ENCODE results near the gene PTPN1.
"Not testable (repeated sequence)": the region's sequence is repeated elsewhere in the genome, so short reads cannot be mapped to it uniquely, and the experiment has no call there.

PTPN1 gene

DNA sequence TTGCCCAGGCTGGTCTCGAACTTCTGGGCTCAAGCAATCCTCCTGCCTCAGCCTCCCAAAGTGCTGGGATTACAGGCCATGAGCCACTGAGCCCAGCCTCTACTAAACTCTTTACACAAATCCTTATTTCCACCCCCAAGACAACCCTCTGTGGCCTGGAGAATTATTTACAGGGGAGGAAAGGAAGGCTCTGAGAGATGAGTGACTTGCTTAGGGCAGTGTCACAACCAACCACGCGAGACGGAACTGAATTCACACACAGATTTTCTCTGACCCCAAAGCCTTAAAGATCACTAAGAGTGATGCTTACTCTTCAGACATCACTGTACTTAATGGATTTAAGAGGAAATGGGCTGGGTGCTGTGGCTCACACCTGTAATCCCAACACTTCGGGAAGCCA is 95.0 kb downstream of the PTPN1 start:
- no peak for DNase-seq

GRCh38 chr20:50607436-50607835 is 97.3 kb downstream of the PTPN1 start:
- DNase-seq: no peak

- DNase-seq: no peak
Measured at GRCh38 chr20:50607850-50608749, 97.9 kb downstream of the PTPN1 start.

DNA sequence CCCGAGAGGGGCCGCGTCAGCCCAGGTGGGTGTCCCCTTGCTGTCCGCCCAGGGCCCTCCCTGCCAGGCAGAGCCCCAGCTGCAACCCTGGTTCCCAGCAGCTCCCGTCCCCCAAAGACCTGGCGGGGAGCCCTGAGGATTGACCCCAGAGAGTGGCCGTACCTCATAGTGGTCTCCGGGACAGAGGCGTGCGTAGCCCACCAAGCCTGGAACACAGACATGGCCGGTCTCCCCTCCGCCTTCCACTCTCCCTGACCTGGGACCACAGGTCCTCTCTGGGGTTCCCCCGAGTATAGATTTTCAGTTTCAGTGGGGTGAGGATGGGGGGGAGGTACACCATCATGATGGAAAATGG is 98.5 kb downstream of the PTPN1 start:
- DNase-seq: no peak

GRCh38 chr20:50609438-50609989 is 99.3 kb downstream of the PTPN1 start:
- no peak for DNase-seq

DNA sequence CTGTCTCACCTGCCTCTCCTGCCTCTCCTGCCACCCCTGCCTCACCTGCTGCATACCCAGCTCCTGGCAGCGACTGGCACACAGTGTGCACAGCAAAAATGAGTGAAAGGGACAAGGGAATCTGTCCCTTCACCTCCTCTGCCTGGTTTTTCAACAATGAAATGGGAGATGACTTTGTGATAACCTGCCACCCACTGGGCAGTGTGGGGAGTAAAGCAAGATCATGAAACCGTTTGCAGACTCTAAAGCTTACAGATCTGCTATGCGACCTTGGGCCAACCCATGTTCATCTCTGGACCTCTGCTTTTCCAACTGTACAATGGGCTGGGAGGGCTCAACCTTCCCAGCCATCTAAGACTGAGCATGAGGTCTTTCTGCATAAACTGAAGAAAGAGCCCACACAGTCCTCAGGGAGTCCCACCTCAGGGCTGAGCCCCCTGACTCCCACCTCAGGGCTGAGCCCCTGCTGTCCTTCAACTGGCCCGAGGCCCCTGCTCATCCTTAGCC is 100.1 kb downstream of the PTPN1 start:
- no peak for DNase-seq

GRCh38 chr20:50611128-50611810 is 101.1 kb downstream of the PTPN1 start:
- DNase-seq: no peak

DNA sequence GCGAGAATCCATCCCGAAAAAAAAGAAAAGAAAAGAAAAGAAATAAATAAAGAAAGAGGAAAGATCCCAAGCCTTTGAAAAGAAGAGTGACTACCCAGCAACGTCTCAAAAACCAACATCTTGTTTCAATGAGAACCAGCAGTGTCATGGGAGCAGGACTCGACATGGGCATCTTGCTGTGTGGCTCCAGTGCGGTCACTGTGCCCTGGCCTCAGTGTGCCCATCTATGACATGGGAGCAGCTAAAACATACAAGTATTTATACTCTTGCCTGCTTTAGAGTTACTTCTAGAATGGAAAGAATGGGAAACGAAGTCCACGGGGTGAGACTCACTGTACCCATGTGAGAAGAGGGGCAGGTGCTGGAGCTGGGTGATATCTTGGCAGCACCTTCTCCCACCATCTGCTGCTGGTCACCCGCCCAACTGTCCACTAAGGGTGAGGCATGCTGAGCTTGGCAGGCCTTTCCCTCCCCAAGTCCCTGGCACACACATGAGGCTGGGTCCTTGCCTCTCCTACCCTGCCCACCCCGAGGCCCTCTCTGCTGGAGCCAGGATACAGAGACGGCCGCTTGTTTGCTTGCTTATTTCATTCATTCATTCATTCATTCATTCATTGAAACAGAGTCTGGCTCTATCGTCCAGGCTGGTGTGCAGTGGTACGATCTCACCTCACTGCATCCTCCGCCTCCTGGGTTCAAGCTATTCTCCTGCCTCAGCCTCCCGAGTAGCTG is 103.4 kb downstream of the PTPN1 start:
- no peak for DNase-seq

DNA sequence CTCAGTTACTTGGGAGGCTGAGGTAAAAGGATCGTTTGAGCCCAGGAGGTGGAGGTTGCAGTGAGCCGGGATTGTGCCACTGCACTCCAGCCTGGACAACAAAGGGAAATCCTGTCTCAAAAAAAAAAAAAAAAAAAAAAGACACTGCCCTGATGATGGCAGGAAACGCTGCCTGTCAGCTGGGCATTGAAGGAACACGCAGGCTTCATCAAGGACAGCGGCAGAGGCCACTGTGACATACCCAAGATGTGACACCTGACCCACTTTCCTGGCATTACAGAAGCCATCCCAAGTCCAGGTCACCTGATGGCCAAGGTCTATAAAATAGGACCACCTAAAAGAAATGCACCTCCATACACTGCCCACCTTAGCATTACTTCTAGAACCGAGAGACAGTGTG is 105.2 kb downstream of the PTPN1 start:
- no peak for DNase-seq

GRCh38 chr20:50617022-50617421 is 106.8 kb downstream of the PTPN1 start:
- DNase-seq: no peak

GRCh38 chr20:50618537-50618936 is 108.4 kb downstream of the PTPN1 start:
- DNase-seq: no peak

- DNase-seq: not testable (repeated sequence)
Measured at GRCh38 chr20:50620459-50620858, 110.3 kb downstream of the PTPN1 start.

GRCh38 chr20:50621068-50621665 is 111.0 kb downstream of the PTPN1 start:
- no peak for DNase-seq

GRCh38 chr20:50624351-50625016 is 114.3 kb downstream of the PTPN1 start:
- no peak for DNase-seq

DNA sequence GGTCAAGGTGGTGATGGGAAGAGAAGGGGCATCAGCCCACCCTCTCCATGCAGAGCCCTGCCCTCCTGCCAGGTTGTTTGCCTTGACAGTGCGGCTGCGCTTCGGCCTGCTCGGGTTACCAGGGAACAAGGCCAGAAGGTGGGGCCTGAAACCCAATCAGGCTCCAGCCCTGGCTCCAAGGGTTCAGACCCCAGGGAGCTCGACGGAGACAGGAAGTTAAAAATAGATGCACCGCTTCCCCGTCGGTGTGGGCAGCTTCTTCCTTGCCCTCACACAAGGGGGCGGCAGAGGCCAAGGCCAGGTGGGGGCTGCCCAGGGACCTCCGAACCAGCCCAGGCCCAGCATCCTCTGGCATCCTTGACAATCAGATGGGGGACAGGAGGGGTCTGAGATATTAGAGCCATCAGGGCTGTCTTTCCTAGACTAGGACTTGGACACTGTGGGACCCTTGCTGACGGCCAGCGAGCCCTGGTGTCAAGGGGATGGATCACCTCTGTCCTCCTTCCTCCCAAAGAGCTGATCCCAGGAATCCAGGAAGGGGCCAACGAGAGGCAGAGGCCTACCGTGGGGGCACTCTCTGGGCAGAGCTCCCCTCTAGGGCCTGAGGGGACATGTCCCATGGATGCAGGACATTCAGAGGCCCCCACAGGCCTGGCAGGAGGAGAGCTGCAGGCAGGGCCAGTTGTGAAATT is 115.9 kb downstream of the PTPN1 start:
- DNase-seq: no peak

- DNase-seq: no peak
Measured at GRCh38 chr20:50627747-50628146, 117.6 kb downstream of the PTPN1 start.

DNA sequence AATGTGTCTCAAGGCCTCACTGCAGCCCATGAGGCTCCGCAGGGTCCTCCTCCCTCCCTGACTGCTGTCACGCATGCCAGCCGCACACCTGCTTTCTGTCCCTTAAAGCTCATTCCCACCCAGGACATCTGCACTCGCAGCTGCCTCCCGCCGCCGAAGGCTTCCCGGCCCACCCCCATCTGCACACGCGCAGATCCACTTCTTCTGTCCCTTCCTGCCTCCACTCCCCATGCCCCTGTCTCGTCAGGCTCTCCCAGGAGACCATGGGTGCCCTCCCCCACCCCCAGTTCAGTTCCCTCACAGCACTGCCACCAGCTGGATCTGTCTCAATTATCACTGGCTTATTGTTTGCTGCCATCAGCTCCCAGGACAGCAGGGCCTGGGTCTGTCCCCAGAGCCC is 118.1 kb downstream of the PTPN1 start:
- no peak for DNase-seq

DNA sequence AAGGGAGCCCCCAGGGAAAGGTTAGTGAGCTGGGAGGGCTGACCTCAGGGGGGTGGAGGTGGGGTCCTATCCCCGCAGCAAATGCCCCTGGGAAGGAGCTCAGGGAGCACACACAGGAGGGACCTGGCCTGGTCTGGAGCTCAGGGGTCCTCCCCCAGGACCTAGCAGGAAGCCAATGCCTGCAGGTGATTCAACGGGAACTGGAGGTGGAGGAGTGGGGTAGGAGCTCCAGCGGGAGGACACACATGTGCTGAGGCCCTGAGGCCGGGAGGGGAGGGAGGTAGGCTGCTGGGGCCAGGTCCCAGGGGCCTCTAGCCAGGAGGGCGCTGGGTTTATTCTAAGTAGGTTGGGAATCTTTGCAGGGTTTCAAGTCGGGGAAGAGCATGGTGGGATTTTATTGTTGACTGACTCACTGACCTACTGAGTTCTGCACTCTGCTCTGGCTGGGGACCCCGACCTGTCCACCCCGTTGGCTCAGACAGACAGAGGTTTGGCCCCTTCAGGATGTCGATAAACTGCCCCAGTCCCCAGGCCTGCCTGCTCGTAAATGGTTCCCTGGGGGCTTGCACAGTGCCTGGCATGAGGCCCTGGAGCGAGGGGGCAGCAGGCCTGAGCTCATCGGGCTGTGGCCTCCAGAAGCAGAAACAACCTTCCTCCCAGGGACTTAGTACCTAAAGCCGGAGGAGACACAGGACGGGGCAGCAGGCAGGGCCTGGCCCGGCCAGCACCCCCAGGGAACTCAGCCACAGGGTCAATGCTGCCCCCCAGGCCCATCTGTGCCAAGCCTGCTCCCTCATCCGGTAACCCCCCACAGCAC is 118.9 kb downstream of the PTPN1 start:
- no peak for DNase-seq

GRCh38 chr20:50629670-50630045 is 119.5 kb downstream of the PTPN1 start:
- DNase-seq: no peak
